Stomach (tissue), 4 donors: ENCODE measurements around the gene PTPRJ.

Experiments used
- CTCF ChIP-seq, 7 experiments: fragments of 450-650 bp in 4 of 7; fragments of 200-600 bp in 3 of 7; sonication (generic) in 3 of 7; IDR thresholded peaks; one replicate each; pipeline ENCODE4 v1.5.1; 2016 to 2019; ENCODE audit warnings: antibody characterized with exemption in 7 of 7, control low read depth in 2 of 7, mild to moderate bottlenecking in 1 of 7
- EP300 ChIP-seq: sonication (generic); formaldehyde crosslinking; IDR thresholded peaks from one replicate; pipeline ENCODE4 v1.6.1; 2017; ENCODE audit warnings: antibody characterized with exemption
- POLR2AphosphoS5 ChIP-seq, 3 donors: sonication (generic); formaldehyde crosslinking; IDR thresholded peaks; one replicate each; pipeline ENCODE4 v1.6.1; 2016; ENCODE audit warnings: antibody characterized with exemption in 3 of 3

- no peak for TF ChIP-seq CTCF (IDR thresholded peaks at IDR 0.05)
- no peak for TF ChIP-seq EP300
- TF ChIP-seq POLR2AphosphoS5 (IDR thresholded peaks at IDR 0.05): no peak
These were observed 109.8 kb downstream of the PTPRJ start for GRCh38 chr11:48090174-48090573.
